Measurements from ENCODE around the gene SNRPD3. TPM values are rescaled to one million over a fixed set of nuclear protein-coding genes. Genes with fewer than 3 reads are reported as not detected.

Gene SNRPD3
- total RNA-seq, 1 experiment from 2014 or later = 180 TPM

Other genes with a start within 250 kb of the SNRPD3 start
- 2.4 and 2.9 TPM in 2 replicates for gene ADORA2A, start 128.4 kb upstream of the SNRPD3 start, total RNA-seq (2022)
- gene UPB1, start 60.7 kb upstream of the SNRPD3 start, total RNA-seq (2022) = 0.22 and 0.50 TPM in 2 replicates
- 130 and 149 TPM in 2 replicates for gene GUCD1, start 861 bp upstream of the SNRPD3 start, total RNA-seq (2022)
- 14.4 and 14.5 TPM in 2 replicates for gene LRRC75B, start 37.1 kb downstream of the SNRPD3 start, total RNA-seq (2022)
- gene GGT1, start 47.2 kb downstream of the SNRPD3 start, total RNA-seq (2022) = 63.8 and 79.3 TPM in 2 replicates
- gene PIWIL3, start 218.7 kb downstream of the SNRPD3 start, total RNA-seq (2022) = not detected in 2 replicates

Measured in Calu3 (cell line).